Nephron progenitor cell (in vitro differentiated cells): ENCODE results near the gene TDRD5.

Experiments
- DNase-seq: peaks from one replicate; pipeline ENCODE4 v3.0.0; 2021
- H3K27ac Mint-ChIP-seq: 2 replicates; pipeline ENCODE4 v1.8.0; 2021; ENCODE audit warnings: mild to moderate bottlenecking, moderate library complexity, mixed read lengths
- H3K27me3 Mint-ChIP-seq: 2 replicates; pipeline ENCODE4 v1.8.0; 2021; ENCODE audit warnings: mild to moderate bottlenecking, low read depth, mixed read lengths; ENCODE audit not compliant: poor library complexity
- H3K36me3 Mint-ChIP-seq: 2 replicates; pipeline ENCODE4 v1.8.0; 2021; ENCODE audit warnings: low read depth, mixed read lengths
- H3K4me1 Mint-ChIP-seq: 2 replicates; pipeline ENCODE4 v1.8.0; 2021; ENCODE audit warnings: mixed read lengths
- H3K4me3 Mint-ChIP-seq: 2 replicates; pipeline ENCODE4 v1.8.0; 2021; ENCODE audit warnings: mild to moderate bottlenecking, moderate library complexity, mixed read lengths
- H3K9me3 Mint-ChIP-seq: 2 replicates; pipeline ENCODE4 v1.8.0; 2021; ENCODE audit warnings: mild to moderate bottlenecking, moderate library complexity, mixed read lengths
- TF ChIP-seq, protein P1 (sequence below): fragments of 200-600 bp; sonication (generic); IDR thresholded peaks from 2 replicates; pipeline ENCODE4 v1.5.0; 2021; ENCODE audit warnings: antibody characterized with exemption

The TDRD5 gene

GRCh38 chr1:179591253-179591591 lies 410 bp upstream of the TDRD5 start:
- Mint-ChIP-seq H3K4me3 (no peak overlapping the region), H3K27ac (no peak overlapping the region), H3K9me3 (no peaks in the 10 kb centered on the region), H3K36me3 (no peaks in the 10 kb centered on the region), H3K4me1 (no peaks in the 10 kb centered on the region), H3K27me3 (peaks cover 7% of the 10 kb centered on the region)
- DNase-seq, result no peak
- TF ChIP-seq, protein P1, sequence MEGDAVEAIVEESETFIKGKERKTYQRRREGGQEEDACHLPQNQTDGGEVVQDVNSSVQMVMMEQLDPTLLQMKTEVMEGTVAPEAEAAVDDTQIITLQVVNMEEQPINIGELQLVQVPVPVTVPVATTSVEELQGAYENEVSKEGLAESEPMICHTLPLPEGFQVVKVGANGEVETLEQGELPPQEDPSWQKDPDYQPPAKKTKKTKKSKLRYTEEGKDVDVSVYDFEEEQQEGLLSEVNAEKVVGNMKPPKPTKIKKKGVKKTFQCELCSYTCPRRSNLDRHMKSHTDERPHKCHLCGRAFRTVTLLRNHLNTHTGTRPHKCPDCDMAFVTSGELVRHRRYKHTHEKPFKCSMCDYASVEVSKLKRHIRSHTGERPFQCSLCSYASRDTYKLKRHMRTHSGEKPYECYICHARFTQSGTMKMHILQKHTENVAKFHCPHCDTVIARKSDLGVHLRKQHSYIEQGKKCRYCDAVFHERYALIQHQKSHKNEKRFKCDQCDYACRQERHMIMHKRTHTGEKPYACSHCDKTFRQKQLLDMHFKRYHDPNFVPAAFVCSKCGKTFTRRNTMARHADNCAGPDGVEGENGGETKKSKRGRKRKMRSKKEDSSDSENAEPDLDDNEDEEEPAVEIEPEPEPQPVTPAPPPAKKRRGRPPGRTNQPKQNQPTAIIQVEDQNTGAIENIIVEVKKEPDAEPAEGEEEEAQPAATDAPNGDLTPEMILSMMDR, result no peak

GRCh38 chr1:179598631-179599030 lies 7.0 kb downstream of the TDRD5 start:
- TF ChIP-seq, protein P1, result no peak
- H3K36me3 Mint-ChIP-seq, result no peaks in the 10 kb centered on the region
- H3K4me1 Mint-ChIP-seq, result no peaks in the 10 kb centered on the region
- peaks cover 2% of the 10 kb centered on the region for H3K27me3 Mint-ChIP-seq
- no peak overlapping the region for H3K4me3 Mint-ChIP-seq
- no peak for DNase-seq
- peaks cover 18% of the 10 kb centered on the region for H3K9me3 Mint-ChIP-seq
- no peak overlapping the region for H3K27ac Mint-ChIP-seq

- H3K4me3 Mint-ChIP-seq, result no peak overlapping the region
- no peaks in the 10 kb centered on the region for H3K36me3 Mint-ChIP-seq
- no peak overlapping the region for H3K27ac Mint-ChIP-seq
- H3K4me1 Mint-ChIP-seq, result no peaks in the 10 kb centered on the region
- H3K9me3 Mint-ChIP-seq, result peaks cover 23% of the 10 kb centered on the region
- DNase-seq, result peak; percentile 16
- H3K27me3 Mint-ChIP-seq, result no peaks in the 10 kb centered on the region
- TF ChIP-seq, protein P1, result peak; percentile 41
These were observed 8.1 kb downstream of the TDRD5 start for GRCh38 chr1:179599623-179600249.

- H3K27me3 Mint-ChIP-seq, result no peaks in the 10 kb centered on the region
- TF ChIP-seq, protein P1, result no peak
- H3K9me3 Mint-ChIP-seq, result peaks cover 24% of the 10 kb centered on the region
- H3K27ac Mint-ChIP-seq, result no peak overlapping the region
- H3K4me3 Mint-ChIP-seq, result no peak overlapping the region
- no peak for DNase-seq
- no peaks in the 10 kb centered on the region for H3K36me3 Mint-ChIP-seq
- H3K4me1 Mint-ChIP-seq, result no peaks in the 10 kb centered on the region
These were observed 9.5 kb downstream of the TDRD5 start for GRCh38 chr1:179601093-179601492.

GRCh38 chr1:179612361-179612760 lies 20.7 kb downstream of the TDRD5 start:
- H3K36me3 Mint-ChIP-seq, result no peaks in the 10 kb centered on the region
- no peak overlapping the region for H3K4me3 Mint-ChIP-seq
- no peaks in the 10 kb centered on the region for H3K27me3 Mint-ChIP-seq
- no peak for DNase-seq
- TF ChIP-seq, protein P1, result no peak
- no peaks in the 10 kb centered on the region for H3K4me1 Mint-ChIP-seq
- no peak overlapping the region for H3K27ac Mint-ChIP-seq
- H3K9me3 Mint-ChIP-seq, result no peaks in the 10 kb centered on the region

- TF ChIP-seq, protein P1, result no peak
- no peak overlapping the region for H3K27ac Mint-ChIP-seq
- H3K36me3 Mint-ChIP-seq, result no peaks in the 10 kb centered on the region
- peaks cover 5% of the 10 kb centered on the region for H3K27me3 Mint-ChIP-seq
- no peaks in the 10 kb centered on the region for H3K4me1 Mint-ChIP-seq
- H3K9me3 Mint-ChIP-seq, result no peaks in the 10 kb centered on the region
- H3K4me3 Mint-ChIP-seq, result no peak overlapping the region
- DNase-seq, result no peak
These were observed 39.1 kb downstream of the TDRD5 start for GRCh38 chr1:179630719-179631118.
